NCI-H146 treated with DMSO at 0.1 percent for 48 hours (cell line): ENCODE results near the gene EIF3CL.
"Not testable (repeated sequence)": the region's sequence is repeated elsewhere in the genome, so short reads cannot be mapped to it uniquely, and the experiment has no call there.

Experiments
- DNase-seq: peaks from one replicate; lab custom pipeline; 2025; ENCODE audit not compliant: unreplicated experiment; lab: John Stamatoyannopoulos, UW

EIF3CL gene

DNA sequence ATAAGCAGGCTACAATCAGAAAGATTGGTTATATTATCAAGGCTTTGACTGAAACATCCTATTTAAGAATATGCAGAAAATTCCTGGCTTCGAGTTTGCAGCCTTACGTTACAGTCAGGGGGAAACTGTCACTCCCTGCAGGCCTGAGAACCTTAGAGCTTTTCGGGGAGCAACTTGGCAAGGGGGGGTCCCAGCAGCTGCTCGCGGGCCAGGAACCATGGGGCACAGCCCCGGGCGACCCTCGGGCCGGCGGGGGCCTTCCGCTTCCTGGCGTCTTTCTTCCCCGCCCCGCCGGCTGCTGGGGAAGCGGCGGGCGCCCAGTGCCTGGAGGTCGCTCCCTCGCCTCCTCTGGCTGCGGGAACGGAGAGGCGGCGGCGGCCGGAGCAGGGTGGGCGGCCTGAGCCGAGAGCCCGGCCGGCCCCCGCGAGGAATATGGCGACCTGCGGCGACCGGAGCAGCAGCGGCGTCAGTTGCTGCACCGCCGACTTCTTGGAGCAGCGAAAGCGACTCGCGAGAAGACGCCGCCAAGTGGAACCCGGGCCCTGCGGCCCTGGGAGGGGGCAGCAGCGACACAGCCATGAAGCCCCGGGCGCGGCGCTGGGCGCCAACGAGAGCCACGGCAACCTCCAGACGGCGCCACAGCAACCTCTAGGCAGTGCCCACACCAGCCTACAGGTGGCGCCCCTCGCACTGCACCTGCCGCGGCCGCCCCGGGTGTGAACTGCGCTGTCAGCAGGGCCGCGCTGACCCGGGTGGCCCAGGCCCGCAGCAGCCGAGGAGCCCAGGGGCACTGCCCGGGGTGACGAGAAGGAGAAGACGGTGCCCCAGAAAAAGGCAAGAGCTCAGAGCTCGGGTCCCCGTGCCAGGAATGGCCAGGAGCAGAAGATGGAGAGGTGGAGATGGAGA is 39.1 kb downstream of the EIF3CL start:
- DNase-seq = not testable (repeated sequence)

DNA sequence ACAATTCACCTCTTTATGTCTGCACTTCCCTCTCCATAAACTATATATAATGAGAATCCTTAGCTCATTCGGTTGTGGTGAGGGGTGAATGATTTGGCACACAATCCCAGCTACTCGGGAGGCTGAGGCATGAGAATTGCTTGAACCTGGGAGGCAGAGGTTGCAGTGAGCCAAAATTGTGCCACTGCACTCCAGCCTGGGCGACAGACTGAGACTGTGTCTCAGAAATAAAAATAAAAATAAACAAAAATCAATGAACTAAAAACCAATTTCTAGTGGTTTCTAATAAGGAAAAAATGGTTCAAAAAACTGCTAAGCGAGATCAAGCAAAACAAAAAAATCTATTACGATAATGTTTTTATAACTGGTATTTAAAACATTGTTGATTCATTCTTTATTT is 40.2 kb downstream of the EIF3CL start, which contains the start of gene NPIPB6:
NPIPB6 (minus strand) TSS at position 101 of the 400 bp plus-strand sequence. CDS start 686 bp downstream, outside the sequence.
- not testable (repeated sequence) for DNase-seq

DNA sequence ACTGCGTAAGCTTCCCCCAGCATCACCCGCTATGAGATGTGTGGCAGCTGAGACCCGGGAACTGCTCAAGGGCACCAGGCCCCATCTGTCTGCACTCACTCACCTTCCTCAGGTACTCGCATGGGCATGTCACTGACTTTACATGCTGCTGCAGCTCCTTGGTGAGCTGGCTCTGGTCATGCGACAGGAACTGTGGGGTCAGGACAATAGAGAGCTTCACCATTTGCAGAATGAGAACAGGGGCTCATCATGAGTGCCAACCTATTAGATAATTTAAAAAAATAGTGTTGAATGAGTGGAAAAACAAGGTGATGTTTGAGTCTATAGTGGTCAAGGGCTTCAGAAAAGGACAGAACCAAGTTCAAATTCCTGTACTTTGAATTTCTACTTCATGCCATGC is 41.0 kb downstream of the EIF3CL start:
- DNase-seq = not testable (repeated sequence)

DNA sequence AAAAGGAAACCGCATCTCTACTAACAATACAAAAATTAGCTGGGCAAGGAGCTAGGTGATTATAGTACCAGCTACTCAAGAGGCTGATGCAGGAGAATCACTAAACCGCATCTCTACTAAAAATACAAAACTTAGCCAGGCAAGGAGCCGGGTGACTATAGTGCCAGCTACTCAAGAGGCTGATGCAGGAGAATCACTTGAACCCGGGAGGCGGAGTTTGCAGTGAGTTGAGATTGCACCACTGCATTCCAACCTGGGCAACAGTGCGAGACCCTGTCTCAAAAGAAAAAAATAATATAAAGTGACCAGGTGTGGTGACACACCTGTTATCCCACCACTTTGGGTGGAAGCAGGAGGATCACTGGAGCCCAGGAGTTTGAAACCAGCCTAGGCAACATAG is 65.4 kb downstream of the EIF3CL start:
- DNase-seq = not testable (repeated sequence)

DNA sequence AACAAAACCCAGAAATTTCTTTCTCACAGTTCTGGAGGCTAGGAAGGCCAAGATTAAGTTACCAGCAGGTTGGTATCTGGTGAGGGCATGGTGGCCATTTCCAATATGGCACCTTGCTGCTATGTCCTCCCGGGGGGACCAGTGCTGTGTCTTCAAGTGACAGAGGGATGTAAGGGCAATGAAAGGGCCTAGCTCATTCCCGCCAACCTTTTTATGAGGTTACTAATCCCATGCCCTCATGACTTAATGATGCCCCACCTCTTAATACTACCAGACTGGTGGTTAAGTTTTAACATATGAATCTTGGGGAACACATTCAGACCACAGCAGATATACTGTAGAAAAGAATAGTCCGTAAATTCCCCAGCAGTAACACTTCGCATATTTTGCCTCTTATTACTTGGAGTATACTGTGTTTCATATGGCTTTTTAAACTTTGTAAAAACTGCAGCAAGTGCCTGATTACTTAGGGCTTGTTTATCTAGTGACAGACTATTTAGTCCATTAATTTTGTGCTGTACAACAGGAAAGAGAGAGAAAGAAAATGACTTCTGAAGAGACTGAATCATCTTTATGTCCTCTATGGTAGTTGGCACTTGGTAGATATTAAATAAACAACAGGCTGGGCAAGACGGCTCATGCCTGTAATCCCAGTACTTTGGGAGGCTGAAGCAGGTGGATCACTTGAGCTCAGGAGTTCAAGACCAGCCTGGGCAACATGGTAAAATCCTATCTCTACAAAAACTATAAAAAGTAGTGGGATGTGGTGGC is 66.5 kb downstream of the EIF3CL start:
- DNase-seq = not testable (repeated sequence)

DNA sequence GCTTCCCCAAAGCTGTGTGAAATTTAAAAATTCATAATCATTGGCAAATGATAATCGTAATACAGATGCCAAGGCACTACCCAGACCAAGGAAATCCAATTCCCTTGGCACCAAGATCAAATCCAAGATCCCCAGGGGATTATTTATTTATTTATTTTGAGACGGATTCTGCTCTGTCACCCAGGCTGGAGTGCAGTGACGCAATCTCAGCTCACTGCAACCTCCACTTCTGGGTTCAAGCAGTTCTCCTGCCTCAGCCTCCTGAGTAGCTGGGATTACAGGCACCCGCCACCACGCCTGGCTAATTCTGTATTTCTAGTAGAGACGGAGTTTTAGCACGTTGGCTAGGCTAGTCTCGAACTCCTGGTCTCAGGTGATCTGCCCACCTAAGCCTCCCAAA is 68.0 kb downstream of the EIF3CL start:
- not testable (repeated sequence) for DNase-seq

DNA sequence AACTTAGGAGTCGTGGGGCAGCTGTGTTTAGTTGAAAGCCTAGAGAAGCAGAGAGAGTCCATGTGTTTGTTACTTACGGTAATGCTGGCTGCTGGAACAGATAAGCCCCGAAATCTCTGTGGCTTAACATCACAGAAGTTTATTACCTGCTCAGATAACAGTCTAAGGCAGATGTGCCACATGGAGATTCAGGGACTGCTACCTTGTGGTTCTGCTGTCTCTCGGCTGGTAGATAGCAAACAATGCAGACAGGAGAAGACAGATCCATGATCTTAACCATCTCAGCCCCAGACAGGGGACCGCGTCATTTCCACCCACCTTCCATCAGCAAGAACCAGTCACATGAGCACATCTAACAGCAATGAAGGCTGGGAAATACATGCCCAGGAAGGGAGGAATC is 71.0 kb downstream of the EIF3CL start:
- DNase-seq = not testable (repeated sequence)

DNA sequence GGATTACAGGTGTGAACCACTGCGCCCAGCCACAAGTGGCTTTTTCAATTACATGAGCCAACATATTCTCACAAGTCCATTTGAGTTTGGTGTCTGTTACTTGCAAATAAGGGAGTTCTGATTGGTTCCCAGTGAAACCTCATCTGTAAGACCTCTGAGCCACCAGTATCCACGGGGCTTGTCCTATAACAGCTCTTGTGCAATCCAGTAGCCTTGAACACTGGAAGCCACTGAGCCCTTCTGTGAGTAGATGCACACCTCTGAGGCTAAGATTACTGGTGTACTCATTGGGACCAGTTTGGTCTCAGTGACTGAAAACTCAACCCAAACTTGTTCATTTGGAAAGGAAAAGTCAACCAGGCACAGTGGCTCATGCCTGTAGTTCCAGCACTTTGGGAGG is 72.7 kb downstream of the EIF3CL start:
- DNase-seq = not testable (repeated sequence)

DNA sequence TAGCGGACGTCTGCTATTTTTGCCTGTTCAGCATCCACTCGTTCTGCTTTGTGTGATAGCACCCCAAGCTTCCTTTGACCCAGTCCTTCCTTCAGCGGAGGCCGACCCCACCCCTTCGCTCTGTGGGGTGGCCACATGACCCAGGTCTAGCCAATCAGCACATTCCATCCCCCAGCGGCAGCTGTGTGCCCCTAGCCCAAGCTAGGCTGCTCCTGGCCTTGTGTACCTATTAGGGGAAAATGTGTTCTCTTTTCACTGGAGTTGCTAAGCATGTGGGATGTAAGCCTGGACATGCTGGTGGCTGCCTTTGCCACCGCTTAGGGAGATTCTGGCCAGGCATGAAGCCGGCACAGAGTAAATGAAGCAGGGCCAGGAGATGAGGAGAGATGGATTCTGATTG is 73.4 kb downstream of the EIF3CL start:
- DNase-seq = not testable (repeated sequence)
